GM12872 (cell line): ENCODE measurements around the gene ZNF862.
A peak's percentile ranks its signal among the peaks of the same experiment; 100 is the strongest.

Experiments
- CTCF ChIP-seq: IDR thresholded peaks from 3 replicates; pipeline ENCODE4 v1.5.1; 2011; ENCODE audit warnings: low read depth, mild to moderate bottlenecking, low read length, moderate library complexity; ENCODE audit not compliant: insufficient read depth

Gene ZNF862

DNA sequence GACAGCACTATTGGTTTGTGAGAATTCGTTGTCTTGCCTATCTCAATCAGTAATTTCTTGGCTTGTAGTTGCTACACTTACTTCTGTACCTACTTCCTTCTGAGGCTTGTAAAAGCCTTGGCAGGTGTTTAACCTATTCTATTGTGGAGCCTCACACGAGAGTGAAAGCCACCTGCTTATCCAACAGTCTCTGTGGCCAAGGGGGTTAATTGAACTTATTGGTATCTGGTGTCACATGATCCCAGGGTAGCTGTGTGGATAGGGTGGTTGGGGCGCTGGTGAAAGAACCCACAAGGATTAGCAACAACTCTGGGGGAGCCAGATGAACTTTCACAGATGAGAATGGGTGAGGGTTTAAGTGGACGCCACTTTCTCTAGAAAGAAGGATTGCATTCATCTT, 21.7 kb downstream of the ZNF862 start:
- TF ChIP-seq CTCF: no peak

DNA sequence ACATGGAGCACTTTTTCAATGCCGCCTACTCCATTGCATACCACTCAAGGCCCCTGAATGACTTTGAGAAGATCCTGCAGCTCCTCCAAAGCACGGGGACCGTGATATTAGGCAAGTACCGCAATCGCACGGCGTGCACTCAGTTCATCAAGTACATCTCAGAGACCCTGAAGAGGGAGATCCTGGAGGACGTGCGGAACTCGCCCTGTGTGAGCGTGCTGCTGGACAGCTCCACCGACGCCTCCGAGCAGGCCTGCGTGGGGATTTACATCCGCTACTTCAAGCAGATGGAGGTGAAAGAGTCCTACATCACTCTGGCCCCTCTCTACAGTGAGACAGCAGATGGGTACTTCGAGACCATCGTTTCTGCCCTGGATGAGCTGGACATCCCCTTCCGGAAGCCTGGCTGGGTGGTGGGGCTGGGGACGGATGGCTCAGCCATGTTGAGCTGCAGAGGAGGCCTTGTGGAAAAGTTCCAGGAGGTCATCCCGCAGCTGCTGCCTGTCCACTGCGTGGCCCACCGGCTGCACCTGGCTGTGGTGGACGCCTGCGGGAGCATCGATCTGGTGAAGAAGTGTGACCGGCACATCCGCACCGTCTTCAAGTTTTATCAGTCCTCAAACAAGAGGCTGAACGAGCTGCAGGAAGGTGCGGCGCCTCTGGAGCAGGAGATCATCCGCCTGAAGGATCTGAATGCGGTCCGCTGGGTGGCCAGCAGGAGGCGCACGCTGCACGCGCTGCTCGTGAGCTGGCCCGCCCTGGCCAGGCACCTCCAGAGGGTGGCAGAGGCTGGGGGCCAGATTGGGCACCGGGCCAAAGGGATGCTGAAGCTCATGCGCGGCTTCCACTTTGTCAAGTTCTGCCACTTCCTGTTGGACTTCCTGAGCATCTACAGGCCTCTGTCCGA, 22.9 kb downstream of the ZNF862 start:
- peak; percentile 36 for TF ChIP-seq CTCF

DNA sequence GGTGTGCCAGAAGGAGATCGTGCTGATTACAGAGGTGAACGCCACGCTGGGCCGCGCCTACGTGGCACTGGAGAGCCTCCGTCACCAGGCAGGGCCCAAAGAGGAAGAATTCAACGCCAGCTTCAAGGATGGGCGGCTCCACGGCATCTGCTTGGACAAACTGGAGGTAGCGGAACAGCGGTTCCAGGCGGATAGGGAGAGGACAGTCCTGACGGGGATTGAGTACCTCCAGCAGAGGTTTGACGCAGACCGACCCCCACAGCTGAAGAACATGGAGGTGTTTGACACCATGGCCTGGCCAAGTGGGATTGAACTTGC, 23.5 kb downstream of the ZNF862 start:
- no peak for TF ChIP-seq CTCF

GRCh38 chr7:149862156-149862555, 24.0 kb downstream of the ZNF862 start:
- no peak for TF ChIP-seq CTCF

DNA sequence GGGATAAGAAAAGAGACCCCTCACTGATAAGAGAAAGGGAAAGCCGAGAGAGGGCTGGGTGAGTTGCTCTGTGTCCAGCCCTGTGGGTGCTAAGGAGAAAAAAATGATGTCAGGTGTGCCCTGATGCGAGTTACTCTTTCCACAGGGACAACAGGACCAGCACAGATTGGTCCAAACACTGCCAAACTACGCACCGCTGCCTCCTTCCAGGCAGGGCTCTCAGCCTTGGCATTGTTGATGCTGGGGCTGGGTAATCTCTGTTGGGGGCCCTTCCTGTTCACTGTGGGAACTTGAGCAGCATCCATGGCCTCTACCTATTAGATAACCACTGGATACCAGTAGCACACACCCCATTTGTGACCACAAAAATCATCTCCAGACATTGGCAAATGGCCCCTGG, 25.3 kb downstream of the ZNF862 start:
- TF ChIP-seq CTCF: no peak

GRCh38 chr7:149864023-149864422, 25.8 kb downstream of the ZNF862 start:
- no peak for TF ChIP-seq CTCF

DNA sequence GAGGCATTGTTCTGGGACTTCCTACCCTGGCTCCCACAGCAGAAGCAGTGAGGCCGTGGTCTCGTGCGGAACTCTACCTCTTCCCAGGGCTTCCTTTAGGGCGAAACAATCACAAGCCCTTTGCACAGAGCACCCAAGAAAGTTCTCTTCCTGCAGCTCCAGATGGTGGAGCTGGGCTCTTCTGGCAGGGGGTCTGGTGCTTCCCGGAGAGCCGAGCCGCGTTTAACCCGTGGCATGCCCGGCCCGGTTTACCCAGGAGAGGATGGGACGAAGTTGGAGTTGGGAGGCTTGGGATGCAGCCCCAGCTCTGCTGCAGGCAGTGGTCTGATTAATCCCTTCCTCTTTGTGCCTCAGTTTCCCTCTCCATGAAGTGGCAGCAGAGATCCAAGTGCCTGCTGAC, 26.6 kb downstream of the ZNF862 start:
- TF ChIP-seq CTCF: no peak
